A172 (cell line): ENCODE results near the gene DDRGK1. TPM values are rescaled to one million over a fixed set of nuclear protein-coding genes. Genes with fewer than 3 reads are reported as not detected.

Experiments used
- DNase-seq: peaks from one replicate; pipeline ENCODE4 v3.0.0-alpha.2; 2015; ENCODE audit warnings: low spot score
- total RNA-seq: library from RNA; depleted of rRNA; stranded (reverse); fragments of >200 nt; shearing (Covaris generic); gene quantifications from 2 replicates; pipeline ENCODE4 v1.2.3, GENCODE V29; 2014

Gene DDRGK1
- total RNA-seq, 1 experiment from 2014 or later, result 70.0 TPM

DNA sequence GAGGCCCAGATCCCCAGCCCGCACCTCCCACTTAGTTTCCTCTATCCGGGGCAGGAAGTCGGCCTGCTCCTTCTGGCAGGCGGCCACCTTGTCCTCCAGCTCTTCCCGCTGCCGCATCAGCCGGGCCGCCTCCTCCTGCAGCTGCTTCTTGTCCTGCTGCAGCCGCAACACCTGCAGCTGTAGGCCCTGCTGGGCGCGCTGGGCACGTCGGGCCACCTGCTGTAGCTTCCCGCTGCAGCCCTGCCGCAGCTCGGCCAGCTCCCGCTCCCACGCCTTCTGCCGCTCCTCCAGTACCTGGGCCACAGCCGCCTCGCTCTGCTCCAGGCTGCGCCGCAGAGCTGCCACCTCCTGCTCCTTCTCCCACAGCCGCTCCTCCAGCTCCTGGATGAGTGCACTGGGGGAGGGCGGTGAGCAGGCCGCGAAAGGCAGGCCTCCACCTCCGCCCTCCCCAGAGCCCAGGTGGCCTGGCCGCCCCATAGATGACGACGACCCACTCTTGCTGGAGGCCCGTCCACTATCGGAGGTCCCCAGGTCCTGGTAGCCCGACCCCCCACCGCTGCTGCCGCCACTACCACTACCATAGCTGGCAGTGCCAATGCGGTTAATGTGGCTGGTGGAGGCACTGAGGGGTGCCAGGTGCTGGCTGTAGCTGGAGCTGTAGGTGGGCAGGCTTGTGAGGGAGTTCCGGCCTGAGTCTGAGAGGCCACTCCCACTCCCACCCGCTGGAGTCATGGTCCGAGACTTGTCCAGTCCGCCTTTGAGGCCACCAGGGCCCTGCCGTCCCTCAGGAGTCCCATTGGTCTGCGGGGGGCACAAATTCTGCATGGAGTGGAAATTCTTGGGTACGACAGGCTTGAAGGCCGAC is 38.8 kb downstream of the DDRGK1 start:
- no peak for DNase-seq

DNA sequence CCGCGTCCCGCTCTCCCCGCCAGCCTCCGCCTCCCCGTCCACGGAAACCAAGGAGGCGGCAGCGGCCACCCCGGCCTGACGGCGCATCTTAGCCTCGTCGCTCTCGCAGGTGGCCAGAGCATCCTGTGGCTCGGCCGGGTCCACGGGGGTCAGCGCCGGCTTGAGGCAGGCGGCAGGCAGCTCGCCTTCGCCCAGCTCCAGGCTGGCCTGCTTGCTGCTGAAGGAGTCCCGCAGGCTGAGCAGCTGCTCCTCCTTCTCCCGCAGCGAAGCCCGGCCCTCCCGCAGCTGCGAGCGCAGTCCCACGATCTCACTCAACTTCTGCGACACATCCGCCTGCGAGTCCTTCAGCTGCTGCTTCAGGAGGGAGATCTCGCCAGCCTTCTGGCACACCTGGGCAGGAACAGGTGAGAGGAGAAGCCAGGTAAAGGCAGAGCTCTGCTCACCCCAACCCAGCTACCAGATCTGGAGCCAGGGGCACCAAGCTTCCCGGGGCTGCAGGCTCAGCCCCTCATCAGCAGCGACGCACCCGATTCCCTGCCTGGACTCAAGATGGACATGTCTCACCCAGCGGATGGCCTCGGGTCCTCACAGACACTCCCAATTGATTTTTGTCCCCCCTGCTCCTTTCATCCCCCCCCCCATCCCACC is 39.6 kb downstream of the DDRGK1 start:
- DNase-seq, result no peak

DNA sequence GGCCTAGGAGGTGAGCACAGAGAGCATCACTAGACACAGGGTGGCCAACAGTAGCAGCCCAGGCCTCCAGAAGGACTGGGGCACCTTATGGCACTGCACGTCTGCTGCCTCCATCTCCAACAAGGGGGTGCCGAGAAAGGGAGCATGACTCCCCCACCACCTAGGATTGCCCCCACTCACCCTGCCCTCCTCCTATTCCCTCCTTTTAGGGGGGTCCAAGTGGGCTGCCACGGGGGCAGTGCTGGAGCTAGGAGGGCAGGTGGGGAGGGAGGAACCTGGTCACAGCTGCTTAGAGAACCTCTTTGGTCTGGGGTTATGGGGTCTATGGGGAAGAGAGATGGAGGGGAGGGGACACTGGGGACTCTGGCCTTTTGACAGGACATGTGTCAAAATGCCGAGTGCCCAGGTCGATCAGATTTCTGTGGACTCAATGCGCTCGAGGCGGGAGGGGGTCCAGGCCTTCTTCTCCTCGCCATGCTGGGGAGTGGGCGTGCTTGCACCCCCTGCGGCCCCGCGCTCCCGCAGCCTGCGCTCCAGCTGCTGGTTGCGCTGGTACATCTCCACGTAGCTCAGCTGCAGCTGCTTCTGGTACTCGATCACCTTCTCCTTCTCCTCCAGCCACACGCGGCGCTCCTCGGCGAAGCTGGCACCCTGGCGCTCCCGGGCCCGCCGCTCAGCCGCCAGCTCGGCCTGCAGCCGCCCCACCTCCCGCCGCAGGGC is 40.3 kb downstream of the DDRGK1 start:
- DNase-seq, result no peak

DNA sequence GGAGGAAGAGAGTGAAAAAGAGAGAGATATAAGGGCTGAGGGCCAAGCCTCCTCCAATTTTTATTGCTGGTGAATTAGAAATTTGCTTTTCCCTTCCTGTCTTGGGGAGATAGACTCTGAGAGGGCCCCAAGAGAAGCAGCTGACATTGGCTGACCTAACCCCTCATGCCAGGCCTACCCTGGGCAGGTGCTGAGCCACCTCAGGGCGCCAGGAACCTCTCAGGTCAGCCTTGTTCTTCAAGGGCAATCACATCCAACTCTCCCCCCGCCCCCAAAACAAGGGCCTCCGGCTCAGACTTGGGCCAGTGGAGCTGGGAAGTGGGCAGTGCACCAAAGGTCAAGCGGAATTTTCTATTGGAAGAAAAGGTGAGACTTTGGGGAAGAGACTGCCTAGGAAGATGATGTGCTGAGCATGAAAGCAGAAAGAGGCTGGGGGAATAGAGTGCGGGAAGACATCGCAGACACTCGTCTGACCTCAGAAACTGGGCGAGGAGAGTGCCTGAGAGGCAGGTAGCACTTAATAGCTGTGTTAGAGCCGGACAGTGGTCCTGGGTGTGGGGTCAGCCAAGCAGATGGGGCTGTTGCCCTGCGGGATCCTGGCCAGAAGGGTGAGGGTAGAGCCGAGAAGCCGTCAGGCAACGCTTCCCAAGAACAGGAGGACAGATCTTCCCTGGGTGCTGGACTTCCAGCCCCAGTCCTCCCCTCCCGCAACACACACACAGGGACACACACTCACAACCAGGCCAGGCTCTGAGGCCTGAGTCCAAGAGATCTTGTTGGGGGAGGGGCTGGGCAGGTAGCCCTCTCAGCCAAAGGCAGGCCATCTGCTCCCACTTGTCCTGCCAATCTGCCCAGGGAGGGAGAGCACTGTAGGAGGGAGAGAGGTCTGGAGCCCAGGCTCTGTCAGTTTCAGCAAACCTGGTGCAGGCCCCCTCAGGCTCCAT is 41.1 kb downstream of the DDRGK1 start:
- no peak for DNase-seq

DNA sequence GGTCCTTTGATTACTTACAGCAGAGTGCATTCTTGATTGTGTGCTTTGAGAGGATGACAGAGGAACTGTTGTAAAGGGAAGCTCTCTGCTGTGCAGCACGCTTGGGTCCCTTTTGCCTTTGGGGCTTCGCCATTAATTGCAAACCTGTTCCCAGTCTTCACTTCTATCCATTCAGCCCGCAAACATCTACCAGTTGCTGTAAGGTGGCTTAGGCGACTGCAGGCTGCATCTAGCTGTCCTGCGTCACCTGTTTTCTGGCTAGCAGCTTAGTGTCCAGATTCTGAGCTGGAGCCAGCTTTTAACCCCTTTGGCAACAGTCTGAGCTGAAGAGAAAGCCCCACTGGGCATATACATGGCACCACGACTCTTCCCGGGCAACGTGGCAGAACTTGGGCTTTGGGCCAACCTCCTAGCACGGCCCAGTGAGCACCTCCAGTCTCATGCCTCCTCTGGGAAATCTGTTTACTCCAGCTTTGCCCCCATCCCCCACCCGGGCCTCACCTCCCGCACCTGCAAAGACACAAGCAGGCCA is 42.3 kb downstream of the DDRGK1 start:
- no peak for DNase-seq

DNA sequence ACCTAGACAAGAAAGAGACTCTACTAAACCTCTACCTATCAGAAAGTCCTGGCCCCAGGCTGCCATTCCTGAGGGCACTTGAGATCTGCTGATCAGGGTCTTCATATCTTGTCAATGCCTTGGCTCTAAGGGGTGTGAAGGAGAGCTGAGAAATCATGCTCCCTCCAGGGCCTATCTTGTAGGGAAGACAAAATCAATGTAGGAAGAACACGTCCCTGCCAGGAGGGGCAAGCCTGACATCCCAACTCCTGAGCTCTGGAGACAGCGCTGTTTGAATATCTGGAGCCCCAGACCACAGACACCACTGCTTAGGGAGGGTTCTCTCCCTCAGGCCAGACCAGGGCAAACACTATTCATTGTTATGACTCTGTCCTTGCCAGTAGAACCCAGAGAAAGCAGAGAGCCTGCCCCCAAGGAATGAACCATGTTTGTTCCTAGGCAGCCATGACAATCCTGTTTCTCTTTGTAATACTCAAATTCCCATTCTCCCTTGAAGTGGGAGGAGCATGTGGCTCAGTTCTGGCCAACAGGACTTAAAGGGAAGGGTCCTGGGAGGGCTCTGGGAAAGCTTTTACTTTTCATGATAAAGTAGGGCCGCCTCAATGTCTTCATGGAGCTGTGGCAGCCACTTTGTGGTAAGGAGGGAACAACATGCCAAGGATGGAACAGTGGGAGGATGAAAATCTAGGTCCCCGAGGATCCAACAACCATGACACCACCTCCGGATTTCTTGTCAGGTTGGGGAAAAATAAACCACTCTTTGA is 43.0 kb downstream of the DDRGK1 start:
- no peak for DNase-seq

DNA sequence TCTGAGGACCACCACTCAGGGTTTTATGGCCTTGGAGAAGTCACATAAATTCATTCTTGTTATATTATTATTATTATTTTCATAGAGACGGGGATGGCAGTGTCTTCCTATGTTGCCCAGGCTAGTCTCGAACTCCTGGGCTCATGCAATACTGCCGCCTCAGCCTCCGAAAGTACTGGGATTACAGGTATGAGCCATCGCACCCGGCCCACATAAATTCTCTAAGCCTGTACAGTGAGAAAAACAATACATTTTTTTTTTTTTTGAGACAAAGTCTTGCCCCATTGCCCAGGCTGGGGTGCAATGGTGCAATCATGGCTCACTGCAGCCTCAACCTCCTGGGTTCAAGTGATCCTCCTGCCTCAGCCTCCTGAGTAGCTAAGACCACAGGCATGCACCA is 44.1 kb downstream of the DDRGK1 start:
- no peak for DNase-seq

DNA sequence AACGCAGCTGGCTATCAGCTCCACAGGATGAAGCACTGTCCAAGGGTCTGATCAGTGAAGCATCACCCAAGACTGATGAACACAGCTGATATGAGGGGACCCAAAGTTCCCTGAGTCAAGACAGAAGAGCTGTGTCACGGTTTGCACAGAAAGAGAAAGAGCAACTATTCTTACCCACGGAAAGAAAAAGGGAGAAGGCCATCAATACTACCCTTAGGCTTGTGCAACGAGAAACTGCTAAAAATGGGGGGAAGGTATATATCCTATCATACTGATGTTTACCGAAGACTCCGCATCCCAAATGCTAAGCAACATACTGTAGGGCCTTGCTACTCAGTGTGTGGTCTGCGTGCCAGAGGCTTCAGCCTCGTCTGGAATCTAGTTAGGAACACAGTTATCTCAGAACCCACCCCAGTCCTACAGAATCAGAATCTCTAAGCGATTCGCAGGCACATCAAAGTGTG is 45.5 kb downstream of the DDRGK1 start:
- peak; percentile 21 for DNase-seq

DNA sequence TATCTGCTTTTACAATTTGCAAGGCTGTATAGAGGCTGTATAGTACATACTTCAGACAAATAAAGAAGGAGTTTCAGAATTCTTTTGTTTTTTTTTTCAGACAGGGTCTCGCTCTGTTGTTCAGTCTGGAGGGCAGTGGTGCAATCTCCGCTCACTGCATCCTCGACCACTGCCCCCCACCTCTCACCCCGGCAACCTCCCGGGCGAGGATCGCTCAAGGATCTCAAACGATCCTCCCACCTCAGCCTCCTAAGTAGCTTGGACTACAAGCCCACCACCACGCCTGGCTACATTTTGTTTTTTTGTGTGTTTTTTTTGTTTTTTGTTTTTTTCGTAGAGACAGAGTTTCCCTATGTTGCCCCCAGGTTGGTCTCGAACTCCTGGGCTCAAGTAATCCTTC is 46.7 kb downstream of the DDRGK1 start:
- DNase-seq, result no peak

DNA sequence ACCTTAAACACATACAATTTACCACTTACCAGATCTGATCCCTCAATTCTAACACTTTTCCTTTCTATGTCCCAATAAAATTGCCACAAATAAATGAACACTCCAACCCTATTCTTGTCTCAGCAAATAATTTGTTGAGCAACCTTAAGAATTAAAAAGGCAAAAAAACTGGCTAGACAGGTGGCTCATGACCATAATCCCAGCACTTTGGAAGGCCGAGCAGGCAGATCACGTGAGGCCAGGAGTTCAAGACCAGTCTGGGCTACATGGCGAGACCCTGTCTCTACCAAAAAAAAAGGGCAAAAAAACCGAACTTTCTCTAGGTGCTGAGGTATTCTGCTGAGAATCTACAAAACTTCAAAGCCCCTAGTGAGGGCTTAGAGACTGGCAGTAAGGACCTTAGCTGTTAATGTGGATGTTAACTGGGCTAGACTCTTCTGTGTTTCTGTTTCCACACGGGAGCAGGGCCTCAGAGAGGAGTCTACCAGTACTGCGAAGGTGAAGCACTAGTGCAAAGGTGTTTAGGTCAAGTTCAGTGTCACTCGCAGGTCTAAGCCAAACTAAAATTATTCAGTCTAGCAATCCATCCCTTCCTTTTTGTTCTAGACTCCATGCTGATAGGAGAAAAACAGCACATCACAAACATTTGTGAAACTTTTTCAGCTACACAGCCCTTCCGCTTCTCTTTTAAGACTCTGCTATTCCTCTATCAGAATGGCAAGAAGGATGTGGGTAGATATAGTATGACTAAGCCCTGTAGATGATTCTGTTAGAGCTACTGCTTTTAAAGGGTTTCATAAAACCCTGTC is 47.5 kb downstream of the DDRGK1 start:
- DNase-seq, result no peak

DNA sequence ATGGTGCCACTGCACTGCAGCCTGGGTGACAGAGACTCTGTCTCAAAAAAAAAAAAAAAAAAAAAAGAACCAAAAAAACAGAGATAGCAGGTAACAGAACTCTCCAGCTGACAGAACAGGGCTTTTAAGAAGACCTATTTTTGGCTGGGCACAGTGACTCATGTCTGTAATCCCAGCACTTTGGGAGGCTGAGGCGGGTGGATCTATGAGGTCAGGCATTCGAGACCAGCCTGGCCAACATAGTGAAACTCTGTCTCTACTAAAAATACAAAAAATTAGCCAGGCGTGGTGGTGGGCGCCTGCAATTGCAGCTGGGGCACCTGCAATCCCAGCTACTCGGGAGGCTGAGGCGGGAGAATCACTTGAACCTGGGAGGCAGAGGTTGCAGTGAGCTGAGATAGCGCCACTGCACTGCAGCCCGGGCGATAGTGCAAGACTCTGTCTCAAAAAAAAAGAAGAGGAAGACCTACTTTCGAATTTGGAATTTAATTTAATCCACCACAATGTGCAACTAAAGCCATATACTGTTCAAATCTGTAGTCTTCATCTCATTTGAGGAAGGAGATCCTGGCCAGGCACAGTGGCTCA is 52.3 kb downstream of the DDRGK1 start:
- DNase-seq, result peak; percentile 18

DNA sequence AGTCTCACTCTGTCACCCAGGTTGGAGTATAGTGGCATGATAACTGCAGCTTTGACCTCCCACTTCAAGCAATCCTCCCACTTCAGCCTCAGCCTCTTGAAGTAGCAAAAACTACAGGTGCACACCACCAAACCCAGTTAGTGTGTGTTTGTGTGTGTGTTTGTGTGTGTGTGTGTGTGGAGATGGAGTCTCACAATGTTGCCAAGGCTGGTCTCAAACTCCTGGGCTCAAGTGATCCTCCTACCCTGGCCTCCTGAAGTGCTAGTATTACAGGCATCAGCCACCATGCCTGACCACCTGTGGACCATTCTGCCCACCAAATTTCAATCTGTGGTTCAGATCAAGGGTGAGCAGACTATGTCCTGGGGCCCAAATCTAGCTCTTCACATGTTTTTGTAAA is 53.6 kb downstream of the DDRGK1 start:
- no peak for DNase-seq

DNA sequence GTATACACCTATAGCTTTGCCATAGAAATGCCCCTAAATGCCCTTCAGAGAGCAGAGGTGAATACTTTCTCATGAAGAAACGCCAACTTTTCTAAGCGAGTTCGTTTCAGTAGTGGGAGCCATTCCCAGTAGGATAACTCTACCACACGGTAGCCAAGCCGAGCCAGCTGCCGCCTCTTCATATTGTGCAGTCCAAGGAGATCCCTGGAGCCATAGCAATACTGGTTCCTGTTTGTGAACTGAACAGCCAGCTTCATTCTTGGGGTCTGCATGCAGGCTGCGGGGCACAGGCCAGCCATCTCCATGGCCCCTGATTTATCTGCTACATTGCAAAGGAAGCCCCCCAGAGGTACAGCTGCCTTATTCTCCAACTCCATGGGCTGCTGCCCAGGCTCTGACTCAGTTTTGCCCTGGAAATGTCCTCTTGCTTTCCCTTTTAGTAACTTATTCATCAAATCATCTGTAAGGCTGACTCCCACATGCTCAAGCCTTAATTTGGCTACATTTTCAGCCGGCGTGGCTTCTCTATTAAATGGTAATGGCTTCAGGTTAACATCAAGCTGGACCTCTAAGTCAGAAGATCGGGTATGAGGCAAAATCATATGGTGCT is 57.6 kb downstream of the DDRGK1 start:
- DNase-seq, result no peak

DNA sequence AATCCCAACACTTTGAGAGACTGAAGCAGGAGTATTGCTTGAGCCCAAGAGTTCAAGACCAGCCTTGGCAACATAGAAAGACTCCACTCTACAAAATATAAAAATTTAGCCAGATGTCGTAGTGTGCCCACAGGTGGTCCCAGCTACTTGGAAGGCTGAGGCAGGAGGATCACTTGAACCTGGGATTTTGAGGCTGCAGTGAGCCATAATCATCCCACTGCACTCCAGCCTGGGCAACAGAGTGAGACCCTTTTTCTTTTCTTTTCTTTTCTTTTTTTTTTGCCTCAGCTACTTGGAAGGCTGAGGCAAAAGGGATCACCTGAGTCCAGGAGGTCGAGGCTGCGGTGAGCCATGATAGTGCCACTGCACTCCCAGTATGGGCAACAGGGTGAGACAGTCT is 62.7 kb downstream of the DDRGK1 start:
- no peak for DNase-seq
